Measurements from ENCODE around the gene DLGAP3. TPM values are rescaled to one million over a fixed set of nuclear protein-coding genes. Genes with fewer than 3 reads are reported as not detected.

DLGAP3 gene
- 0.21 TPM in 1 of 2 replicates, not detected in the other for total RNA-seq
- long read RNA-seq = 0 reads

GRCh38 chr1:34929497-34929852, at the start of gene DLGAP3:
Gene DLGAP3 (minus strand): TSS chr1:34929650. CDS start chr1:34905383, 24,267 bp downstream.
- Mint-ChIP-seq H3K4me3 (ENCODE audit: unreplicated experiment) (peak within 1 kb of the TSS; percentile 70), H3K4me1 (ENCODE audit: unreplicated experiment) (peaks cover 4% of the 10 kb centered on the region), H3K36me3 (ENCODE audit: unreplicated experiment) (no peaks in the 10 kb centered on the region), H3K27ac (ENCODE audit: unreplicated experiment) (no peak within 1 kb of the TSS), H3K9me3 (ENCODE audit: unreplicated experiment) (no peaks in the 10 kb centered on the region), H3K27me3 (ENCODE audit: unreplicated experiment) (peaks cover 47% of the 10 kb centered on the region)
- DNase-seq (ENCODE audit: extremely low spot score, unreplicated experiment) = no peak
- no peak for TF ChIP-seq CTCF (IDR thresholded peaks at IDR 0.05)

- no peaks in the 10 kb centered on the region for H3K27me3 Mint-ChIP-seq (ENCODE audit: unreplicated experiment)
- DNase-seq (ENCODE audit: extremely low spot score, unreplicated experiment) = no peak
- no peaks in the 10 kb centered on the region for H3K9me3 Mint-ChIP-seq (ENCODE audit: unreplicated experiment)
- H3K4me1 Mint-ChIP-seq (ENCODE audit: unreplicated experiment) = peaks cover 10% of the 10 kb centered on the region
- peaks cover 11% of the 10 kb centered on the region for H3K36me3 Mint-ChIP-seq (ENCODE audit: unreplicated experiment)
- H3K27ac Mint-ChIP-seq (ENCODE audit: unreplicated experiment) = no peak overlapping the region
- TF ChIP-seq CTCF (IDR thresholded peaks at IDR 0.05) = no peak
- no peak overlapping the region for H3K4me3 Mint-ChIP-seq (ENCODE audit: unreplicated experiment)
These were observed 49.5 kb upstream of the DLGAP3 start for GRCh38 chr1:34978921-34979320.

- Mint-ChIP-seq H3K4me3 (ENCODE audit: unreplicated experiment) (no peak overlapping the region), H3K9me3 (ENCODE audit: unreplicated experiment) (no peaks in the 10 kb centered on the region), H3K27ac (ENCODE audit: unreplicated experiment) (no peak overlapping the region), H3K36me3 (ENCODE audit: unreplicated experiment) (peaks cover 8% of the 10 kb centered on the region), H3K4me1 (ENCODE audit: unreplicated experiment) (peaks cover under 1% of the 10 kb centered on the region), H3K27me3 (ENCODE audit: unreplicated experiment) (no peaks in the 10 kb centered on the region)
- TF ChIP-seq CTCF (IDR thresholded peaks at IDR 0.05) = no peak
- no peak for DNase-seq (ENCODE audit: extremely low spot score, unreplicated experiment)
These were observed 48.4 kb upstream of the DLGAP3 start for GRCh38 chr1:34977858-34978257.

GRCh38 chr1:34977210-34977471, 47.7 kb upstream of the DLGAP3 start:
- Mint-ChIP-seq H3K27me3 (ENCODE audit: unreplicated experiment) (peaks cover 3% of the 10 kb centered on the region), H3K4me1 (ENCODE audit: unreplicated experiment) (no peaks in the 10 kb centered on the region)
- TF ChIP-seq CTCF (IDR thresholded peaks at IDR 0.05) = no peak

GRCh38 chr1:34976384-34977209, 47.1 kb upstream of the DLGAP3 start:
- H3K27ac Mint-ChIP-seq (ENCODE audit: unreplicated experiment) = no peak overlapping the region
- DNase-seq (ENCODE audit: extremely low spot score, unreplicated experiment) = no peak
- H3K36me3 Mint-ChIP-seq (ENCODE audit: unreplicated experiment) = peaks cover 8% of the 10 kb centered on the region
- H3K4me3 Mint-ChIP-seq (ENCODE audit: unreplicated experiment) = no peak overlapping the region
- TF ChIP-seq CTCF (IDR thresholded peaks at IDR 0.05) = no peak
- H3K4me1 Mint-ChIP-seq (ENCODE audit: unreplicated experiment) = no peaks in the 10 kb centered on the region
- no peaks in the 10 kb centered on the region for H3K9me3 Mint-ChIP-seq (ENCODE audit: unreplicated experiment)
- peaks cover 6% of the 10 kb centered on the region for H3K27me3 Mint-ChIP-seq (ENCODE audit: unreplicated experiment)

More at GRCh38 chr1:34977210-34977471, 47.7 kb upstream of the DLGAP3 start:
- no peak for DNase-seq (ENCODE audit: extremely low spot score, unreplicated experiment)
- Mint-ChIP-seq H3K9me3 (ENCODE audit: unreplicated experiment) (no peaks in the 10 kb centered on the region), H3K36me3 (ENCODE audit: unreplicated experiment) (peaks cover 8% of the 10 kb centered on the region), H3K27ac (ENCODE audit: unreplicated experiment) (no peak overlapping the region), H3K4me3 (ENCODE audit: unreplicated experiment) (no peak overlapping the region)

Measured in osteocyte (in vitro differentiated cells).